Effector CD4-positive, alpha-beta T cell (primary cell): Measurements from ENCODE around the gene GLP1R.

ENCODE experiments used
- DNase-seq: peaks from one replicate; pipeline ENCODE4 v3.0.0-alpha.2; 2020

GLP1R gene

DNA sequence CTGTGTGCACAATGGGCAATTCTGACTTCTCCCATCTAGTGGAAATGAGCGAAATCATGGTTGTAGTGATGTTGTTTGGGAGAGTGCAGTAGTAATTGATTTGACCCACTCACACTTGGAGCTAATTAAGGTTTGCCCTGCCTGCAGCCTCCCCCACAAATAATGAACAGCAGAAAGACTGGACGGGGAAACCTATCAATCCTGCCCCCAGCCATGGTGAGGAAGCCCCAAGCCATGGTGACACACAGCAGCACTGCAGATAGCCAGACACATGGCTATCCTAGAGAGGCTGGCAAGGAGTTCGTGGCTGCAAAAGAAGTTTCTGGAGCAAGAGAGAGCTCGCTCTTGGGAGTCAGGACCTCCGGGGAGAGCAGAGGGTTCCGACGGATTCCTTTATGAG is 38.6 kb downstream of the GLP1R start:
- DNase-seq: no peak

DNA sequence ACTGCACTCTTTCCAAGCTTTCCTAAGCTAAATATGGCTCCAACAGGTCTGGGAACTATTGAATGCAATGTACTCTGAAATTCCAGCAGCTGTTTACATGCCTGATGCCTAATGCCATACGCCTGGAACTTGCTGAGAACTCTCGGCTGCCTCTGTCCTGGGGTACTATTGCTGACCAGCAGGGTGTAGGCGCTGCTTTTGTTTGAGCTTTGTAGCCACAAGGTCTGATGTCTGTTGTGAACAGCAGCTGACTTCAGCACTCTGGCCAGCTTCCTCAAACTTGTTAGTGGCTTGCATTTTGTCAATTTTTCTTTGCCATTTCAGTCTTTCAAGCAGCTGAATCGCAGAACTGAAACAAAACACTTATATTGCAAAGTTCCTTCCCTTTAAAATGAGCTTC is 39.8 kb downstream of the GLP1R start:
- no peak for DNase-seq

DNA sequence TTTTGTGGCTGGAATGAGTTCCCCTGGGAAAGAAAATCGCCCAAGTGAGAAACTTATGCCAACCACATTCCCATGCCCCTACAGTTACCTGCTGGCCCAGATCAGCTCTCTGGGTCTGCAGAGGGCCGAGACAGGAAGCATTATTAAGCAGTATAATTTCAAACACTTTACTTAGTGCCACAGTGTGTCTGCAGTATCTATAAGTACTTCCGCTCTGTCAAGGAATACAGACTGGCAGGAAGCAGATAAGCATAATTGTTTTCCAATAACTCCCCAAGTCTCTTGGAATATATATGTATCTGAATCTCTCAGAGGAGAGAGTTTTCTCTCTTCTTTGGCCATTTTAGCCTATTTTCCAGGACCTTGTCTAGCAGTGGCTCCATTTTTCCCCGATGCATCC is 41.5 kb downstream of the GLP1R start:
- DNase-seq: no peak

DNA sequence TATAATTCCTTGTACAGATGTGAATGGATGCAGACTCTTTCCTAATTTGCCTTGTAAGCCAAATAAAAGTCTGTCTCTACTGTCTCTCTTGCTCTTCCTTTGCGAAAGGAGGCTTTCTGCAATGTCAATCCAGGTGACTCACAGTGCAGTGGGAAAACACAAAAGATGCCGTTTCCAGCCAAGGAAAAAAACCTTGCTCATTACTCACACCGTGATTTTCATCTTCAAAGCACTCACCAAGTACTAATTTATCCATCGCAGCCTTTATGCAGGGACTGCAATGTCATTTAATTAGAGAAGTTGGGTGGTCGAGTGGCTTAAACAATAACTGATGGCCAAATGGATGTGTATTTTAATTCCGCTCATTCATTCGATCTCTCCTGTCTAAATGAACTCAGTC is 42.6 kb downstream of the GLP1R start:
- no peak for DNase-seq

DNA sequence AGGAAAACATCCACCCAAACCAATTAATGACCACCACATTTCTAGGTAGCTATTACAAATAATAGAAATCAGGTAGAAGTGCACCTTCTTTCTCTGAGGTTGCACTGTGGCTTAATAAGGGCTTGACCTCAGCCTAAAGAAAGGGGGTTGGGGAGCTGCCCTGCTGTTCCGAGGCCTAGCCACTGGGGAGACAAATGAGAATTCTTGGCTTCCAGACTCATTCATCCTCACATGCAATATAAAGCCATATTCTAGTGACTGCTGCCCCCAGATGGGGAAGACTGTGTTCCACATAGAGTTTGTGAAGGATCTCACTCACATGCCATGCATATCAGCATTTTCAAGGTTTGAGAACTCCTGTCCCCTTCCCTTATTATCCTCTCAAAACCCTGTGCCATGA is 43.5 kb downstream of the GLP1R start:
- no peak for DNase-seq

DNA sequence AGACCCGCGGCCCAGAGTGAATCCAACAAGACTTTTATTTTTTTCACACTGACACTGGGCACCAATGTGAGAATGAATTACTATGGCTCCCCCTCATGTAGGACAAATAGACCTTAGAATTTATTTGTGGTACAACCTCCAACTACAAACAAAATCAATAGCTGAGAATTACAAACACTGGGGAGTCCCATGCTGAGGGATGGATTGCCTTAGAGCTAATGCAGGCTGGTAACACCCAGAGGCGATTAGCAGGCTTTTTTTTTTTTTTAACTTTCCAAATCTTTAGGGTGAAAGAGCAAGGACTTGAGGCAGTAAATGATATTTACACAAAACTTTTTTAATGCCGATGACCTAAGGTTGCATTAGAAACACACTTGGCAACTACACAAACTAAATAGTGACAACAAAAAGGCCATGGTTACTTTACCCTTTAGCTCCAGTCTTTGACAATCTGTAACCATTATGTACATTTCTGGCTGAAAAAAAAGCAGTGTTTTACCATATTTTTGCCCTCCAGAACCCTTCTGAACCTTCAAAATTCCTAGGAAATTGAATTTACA is 44.6 kb downstream of the GLP1R start:
- no peak for DNase-seq

DNA sequence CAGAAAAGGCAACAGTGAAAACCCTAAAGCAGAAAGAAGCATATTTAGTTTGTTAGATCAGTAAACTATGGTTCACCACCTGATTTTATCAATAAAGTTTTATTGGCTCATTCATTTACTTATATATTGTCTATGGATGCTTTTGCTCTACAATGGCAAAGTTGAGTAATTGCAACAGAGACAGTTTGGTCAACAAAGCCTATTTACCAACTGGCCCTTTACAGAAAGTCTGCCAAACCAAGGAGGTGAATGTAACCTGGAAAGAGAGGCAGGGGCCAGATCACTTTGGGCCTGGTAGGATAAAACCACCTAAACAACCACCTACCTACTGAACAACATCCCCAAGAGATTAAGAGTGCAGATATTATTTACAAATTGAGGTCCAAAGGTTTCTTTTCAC is 47.0 kb downstream of the GLP1R start:
- no peak for DNase-seq

DNA sequence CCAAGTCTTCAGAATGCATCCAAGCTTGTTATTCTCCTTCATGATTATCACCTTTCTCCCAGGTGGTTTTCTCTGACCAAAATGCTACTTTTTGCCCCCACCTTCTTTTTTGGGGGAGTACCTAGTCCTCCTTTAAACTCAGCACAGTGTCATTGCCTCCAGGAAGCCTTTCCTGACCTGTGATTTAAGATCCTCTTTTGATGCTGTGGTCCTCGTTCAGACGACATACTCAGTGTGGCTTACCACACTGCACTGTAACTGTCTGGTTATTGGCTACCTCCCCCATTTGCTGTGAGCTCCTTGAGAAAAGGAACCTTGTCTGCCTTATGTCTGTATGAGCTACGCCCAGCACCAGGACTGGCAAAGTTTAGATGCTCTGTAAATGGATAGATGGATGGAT is 51.8 kb downstream of the GLP1R start:
- DNase-seq: no peak

DNA sequence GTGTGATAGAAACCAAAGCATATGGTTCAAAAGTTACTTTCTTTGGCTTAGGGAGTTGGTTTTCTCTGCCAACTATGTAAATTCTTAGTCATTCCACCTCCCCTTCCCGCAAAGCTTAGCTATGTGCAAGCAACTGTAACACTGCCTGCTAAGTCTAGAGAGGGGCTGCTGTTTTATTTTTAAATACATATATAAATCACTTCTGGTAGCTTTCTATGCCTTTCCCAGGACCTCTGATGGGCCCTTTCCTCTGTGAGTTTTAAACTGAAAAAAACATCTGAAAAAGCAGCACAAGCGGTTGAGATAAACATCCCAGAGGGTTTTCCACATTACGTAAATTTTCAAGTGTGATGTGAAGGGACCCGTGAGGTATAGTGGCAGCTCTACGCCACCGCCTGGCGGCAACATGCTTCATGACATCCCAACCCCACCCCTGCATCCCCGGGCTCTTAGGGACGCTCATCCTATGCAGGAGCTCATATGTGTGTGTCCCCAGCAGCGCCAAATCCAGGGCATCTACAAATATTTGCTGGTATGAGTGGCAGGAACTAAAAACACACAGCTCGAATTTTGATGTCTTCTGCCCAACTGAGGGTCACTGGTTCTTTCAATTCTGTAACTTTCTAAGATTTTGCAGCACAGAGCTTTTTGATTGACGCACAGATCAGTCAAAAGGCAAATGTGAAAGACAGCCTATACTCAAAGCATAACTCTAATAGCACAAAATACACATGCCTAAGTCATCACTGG is 53.7 kb downstream of the GLP1R start:
- DNase-seq: no peak

DNA sequence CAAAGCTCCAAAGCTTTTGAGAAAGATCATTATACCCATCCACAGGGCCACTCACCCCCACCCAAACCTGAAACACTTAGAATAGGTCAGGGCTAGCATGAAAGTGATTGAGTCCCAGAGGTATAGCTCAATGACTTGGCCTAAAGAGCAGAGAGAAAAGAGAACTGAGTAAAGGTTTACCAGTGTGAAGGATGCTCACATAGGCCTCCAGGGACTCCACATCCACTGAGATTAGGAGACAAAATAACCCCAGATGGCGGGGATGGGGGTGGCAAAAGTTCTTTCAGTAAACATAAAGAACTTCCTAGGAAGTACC is 54.2 kb downstream of the GLP1R start:
- DNase-seq: no peak

DNA sequence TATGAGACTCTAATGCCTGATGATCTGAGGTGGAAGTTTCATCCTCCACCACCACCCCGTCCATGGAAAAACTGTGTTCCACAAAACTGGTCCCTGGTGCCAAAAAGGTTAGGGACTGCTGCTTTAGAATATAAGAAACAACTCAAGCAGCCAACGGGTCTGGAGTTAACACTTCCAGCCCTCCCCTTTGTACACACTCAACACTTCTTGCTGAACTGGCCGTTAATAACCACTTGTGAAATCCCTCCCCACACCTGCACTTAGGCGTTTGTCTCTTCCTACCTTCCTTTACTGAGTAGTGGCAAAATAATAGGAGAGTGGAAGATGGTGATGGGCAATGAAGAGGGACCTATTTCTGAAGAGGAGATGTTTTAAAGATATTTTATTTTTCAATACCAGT is 55.9 kb downstream of the GLP1R start:
- DNase-seq: no peak

DNA sequence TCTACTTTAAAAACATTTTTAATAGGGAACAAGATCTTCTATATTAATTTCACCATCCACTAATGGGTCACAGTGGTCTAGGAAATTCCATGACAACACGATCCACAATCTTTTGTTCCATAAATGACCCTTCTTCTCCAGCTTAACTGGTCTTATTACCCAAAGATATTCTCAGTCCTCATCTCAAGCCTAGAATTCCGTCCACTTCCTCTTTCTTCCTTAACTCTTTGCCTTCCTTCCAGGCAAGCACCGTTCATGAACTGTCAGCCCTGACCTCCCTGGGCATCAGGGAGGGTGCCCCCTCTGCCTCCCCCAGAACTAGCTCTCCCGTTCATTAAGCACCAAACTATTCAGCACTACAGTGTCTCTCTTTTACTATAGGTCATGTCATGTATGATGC is 58.5 kb downstream of the GLP1R start:
- DNase-seq: no peak

DNA sequence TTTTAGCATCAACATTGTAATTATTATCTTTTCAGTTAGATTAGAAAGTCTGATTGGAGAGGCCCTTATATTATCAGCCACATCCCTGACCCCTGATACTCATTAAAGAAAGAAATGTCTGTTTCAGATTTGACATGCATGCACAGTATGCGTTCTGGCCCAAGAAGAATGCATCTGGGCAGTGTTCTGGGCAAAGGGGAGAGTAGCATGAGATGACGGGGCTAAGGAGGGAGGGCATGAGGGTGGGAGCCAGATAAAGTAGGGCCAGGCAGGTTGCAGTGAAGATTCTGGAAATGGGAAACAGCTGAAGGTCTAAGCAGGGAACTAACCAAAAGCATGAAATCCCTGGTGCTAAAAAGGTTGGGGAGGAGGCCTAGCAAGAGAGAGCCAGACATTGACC is 59.1 kb downstream of the GLP1R start:
- no peak for DNase-seq

DNA sequence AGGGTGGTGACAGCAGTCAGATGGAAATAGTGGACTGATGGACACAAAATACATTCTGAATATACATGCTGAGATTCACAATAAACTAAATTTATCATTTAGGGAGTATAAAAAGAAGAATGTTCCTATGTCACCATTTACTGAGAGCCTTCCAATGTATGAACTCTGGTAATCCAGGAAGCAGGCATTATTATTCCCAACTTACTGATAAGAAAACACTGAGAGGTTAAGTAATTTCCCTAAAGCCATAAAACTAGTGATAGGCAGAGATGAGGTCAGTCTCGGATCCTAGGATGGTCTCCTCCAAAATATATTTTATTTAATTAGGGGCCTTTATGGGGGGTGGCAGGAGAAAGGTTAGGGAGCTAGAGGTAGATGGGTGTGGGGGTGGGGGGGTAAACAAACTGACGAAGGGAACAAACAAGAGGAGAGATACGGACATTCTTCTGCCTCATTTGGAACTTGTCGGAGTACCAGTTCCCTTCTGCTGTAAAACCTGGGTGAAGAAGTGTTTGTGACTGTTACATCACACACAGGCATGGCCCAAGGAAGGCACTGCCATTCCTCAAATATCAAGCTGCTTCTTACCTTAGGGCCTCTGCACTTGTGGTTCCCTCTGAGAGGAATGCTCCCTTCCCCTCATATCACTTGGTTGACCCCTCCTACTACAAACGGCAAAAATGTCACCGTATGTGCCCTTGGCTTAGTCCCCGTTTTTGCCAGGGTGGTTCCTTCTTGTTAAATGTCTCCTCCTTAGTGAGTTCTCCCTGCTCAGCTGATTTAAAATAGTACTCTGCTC is 59.7 kb downstream of the GLP1R start:
- DNase-seq: no peak

DNA sequence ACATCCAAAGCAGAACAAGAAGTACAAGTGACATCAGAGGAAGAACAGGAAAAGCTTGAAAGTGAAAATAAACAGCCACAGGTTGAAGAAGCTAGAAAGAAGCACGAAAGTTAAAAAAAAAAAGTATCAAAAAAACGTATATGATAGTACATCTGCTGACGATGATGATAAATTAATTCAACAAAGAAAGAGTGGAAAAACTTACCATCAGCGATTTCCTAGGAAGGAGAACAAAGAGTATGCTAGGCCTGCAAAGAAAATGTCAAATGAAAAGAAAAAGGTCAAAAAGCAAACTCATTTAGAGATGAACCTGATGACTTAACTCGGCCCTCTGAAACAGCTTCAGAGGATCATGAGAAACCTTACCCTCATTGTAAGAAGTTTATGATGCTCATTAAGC is 62.7 kb downstream of the GLP1R start:
- no peak for DNase-seq

DNA sequence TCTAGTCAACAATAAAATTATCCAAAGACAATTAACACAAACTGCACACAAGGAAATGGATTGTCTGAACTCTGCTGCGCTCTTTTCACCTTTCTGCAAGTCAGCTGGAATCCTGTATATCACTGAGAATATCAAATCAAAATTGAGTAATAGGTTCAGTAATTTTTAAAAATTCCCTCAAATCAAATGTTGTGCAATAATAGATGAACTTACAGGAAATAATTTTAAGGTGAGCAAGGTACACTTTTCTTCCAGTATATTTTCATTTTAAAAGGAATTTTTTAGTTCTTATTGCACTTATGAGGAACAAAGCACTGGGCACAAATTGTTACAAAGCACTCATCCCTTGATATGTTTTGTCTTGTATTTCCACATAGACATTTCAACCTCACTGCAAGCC is 65.2 kb downstream of the GLP1R start:
- no peak for DNase-seq

DNA sequence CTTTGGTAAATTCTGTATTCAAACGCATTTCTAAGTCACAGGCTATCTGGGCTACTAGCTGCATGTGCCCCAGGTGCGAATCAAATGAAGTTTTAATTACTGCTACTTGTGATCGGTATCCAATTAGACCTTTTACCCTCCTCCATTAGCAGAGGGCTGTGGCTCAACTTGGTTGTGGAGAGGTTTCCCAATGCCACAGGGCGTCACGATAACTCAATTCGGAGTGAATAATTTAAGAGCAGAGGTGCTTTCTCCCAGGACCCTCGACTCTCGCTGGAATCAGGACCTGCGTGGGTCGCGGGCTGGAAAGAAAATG is 65.8 kb downstream of the GLP1R start:
- DNase-seq: no peak

DNA sequence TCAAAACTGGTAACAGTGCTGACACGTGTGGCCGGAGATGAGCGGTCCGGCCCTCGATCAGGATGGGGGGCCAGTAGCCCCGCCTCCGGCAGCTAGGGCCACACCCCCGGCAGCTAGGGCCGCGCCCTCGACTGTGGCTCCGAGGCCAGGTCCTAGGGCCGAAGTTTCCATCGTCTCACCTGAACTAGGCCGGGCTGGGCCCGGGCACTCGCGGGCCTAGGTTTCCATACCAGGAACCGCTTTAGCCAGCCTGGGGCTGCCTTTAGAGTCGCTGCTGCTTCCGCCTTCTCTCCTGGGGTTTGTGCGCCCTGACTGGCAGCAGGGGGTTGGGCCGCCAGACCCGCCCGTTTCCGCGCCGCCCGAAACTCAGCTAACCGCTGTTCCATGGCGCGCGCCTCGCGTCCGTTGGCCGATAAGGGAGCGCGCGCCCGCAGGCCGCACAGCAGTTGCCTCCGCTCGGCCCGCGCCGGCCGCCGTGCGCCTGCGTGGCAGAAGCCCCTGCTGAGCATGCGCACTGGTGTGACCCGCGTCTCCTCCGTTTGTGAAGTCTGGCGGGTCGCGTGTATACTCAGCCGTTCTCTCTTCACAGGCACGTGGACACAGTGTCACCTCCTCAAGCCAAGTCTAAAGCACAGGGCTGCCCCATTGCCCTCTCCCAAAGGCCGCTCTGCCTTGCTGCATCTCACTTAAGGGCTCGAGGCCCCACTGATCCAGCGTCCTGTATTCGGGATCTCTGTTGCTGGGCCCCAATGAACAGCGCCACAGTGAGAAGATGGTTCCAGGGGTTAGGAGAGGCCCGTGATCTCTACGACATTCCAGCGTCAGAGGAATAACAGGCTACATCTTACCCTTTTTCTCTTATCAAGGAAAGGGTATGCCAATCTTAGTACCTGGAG is 66.4 kb downstream of the GLP1R start, which contains the start of gene SAYSD1:
SAYSD1 (minus strand) TSS at position 483 of the 896 bp plus-strand sequence; CDS start at position 386, 97 bp downstream.
- DNase-seq: peak; percentile 83

DNA sequence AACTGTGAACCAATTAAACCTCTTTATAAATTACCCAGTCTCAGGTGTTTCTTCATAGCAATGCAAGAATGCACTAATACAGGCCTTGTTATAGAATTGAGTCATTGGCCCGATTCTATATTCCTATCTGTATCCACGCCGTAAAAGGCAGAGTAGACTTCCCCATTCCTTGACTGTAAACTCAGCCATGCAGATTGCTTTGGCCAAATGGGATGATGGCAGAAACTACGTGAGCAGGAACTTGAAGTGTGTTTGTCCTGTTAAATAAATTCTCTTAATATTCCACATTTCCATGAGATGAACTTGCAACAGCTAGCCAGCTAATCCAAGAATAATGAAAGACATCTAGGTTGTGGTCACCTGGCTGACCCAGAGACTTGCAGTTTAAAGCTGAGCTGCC is 70.3 kb downstream of the GLP1R start:
- DNase-seq: no peak

DNA sequence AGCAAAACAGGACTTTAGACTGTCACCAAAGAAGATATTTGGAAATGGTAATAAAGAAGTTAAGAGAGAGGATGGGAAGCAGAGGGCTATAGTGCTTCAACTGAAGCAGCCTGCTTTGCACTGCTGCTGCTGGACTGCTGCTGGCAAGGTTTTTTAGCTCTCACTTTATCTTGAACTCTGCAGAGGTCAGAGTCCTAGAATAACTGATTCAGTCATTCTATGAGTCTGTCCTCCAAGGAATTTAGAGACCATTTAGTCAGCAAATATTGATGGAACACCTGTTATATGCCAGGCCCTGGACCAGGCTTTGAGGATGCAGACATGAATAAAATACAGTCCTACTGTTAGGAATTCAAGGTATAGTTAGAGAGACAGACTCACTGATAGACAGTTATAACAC is 75.5 kb downstream of the GLP1R start:
- DNase-seq: no peak

DNA sequence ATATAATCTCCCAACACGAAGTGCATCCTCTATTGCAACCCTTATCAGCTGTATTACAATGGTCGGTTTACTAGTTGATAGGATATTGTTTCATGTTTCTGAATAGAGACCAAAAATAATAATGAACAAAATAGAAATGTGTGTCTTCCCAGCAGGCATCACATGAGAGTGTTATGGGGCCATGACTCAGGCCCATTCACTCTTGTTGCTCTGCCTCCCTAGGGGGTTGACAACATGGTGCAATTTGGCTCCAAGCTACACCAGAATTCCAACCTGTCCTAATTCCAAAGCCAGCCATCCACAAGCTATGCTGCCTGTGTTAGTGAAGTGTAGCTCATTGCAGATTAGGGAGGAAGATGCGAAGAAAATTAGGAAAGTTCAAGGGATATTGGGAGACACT is 79.5 kb downstream of the GLP1R start:
- no peak for DNase-seq

DNA sequence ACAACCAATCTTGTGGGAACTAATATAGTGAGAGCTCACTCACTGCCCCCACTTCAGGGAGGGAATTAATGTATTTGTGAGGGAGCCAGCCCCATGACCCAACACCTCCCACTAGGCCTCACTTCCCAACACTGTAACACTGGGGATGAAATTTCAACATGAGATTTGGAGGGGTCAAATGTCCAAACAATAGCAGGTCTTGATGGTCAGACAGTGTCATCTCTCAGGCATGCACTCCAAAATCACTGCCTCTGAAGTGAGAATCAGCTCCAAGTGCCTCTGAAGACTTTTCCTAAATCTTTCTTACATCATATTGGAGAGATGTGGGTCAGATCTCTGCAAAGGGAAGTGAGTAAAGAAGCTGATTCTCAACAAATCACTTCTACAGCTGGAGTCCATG is 80.3 kb downstream of the GLP1R start:
- DNase-seq: no peak

DNA sequence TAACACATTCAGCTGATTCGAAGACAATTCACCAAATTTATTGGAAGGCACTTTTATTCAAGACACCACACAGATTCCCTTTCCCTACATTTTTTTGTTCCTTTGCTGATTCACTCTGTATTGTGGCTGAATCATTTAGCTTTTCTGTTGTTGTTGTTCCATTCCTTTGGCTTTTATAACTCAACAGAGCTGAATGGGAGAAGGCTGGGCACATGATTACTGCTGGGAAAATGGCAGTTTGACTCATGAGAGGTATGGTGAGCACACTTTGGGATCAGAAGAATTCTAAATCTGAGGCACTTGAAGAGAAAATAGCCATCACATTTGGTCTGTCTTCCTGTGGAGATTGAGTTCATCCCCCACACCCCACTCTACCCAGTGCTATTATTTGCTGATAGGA is 82.1 kb downstream of the GLP1R start:
- no peak for DNase-seq
